Naive thymus-derived CD8-positive, alpha-beta T cell (primary cell): ENCODE data around the gene DGKI. TPM values are rescaled to one million over a fixed set of nuclear protein-coding genes. Genes with fewer than 3 reads are reported as not detected.

Source experiments
- ATAC-seq, 2 donors: fragments of 150-1000 bp; cut with Tn5 transposase in 1 of 2; sonication (Bioruptor Pico), chemical (Tn5 transposase) in 1 of 2; 1 replicate in 1 of 2; 2 replicates in 1 of 2; pipeline ENCODE4 v1.10.0; 2021; ENCODE audit warnings: mild to moderate bottlenecking in 2 of 2, moderate library complexity in 2 of 2
- POLR2A ChIA-PET: fragments of 350-600 bp; sonication (Branson Sonifier 250); formaldehyde crosslinking; loops from one replicate; lab custom pipeline; 2021; ENCODE audit warnings: antibody characterized with exemption; lab: Charles Lee
- DNase-seq, 10 donors: peaks; one replicate each; pipeline versions ENCODE4 v3.0.0 to v3.0.0-alpha.2; 2020 to 2022
- H3K27ac Mint-ChIP-seq, 10 donors: one replicate each; pipeline ENCODE4 v1.8.0; 2020 to 2022; ENCODE audit warnings: mild to moderate bottlenecking in 10 of 10, mixed read lengths in 10 of 10, moderate library complexity in 4 of 10, inconsistent platforms in 1 of 10
- H3K27me3 Mint-ChIP-seq, 5 donors: one replicate each; pipeline ENCODE4 v1.8.0; 2021 to 2022; ENCODE audit warnings: mixed read lengths in 5 of 5
- H3K36me3 Mint-ChIP-seq, 3 donors: one replicate each; pipeline ENCODE4 v1.8.0; 2020 to 2022; ENCODE audit warnings: mixed read lengths in 3 of 3, mild to moderate bottlenecking in 2 of 3, inconsistent platforms in 1 of 3
- H3K4me1 Mint-ChIP-seq, 4 donors: one replicate each; pipeline ENCODE4 v1.8.0; 2021 to 2022; ENCODE audit warnings: mixed read lengths in 4 of 4
- H3K4me3 Mint-ChIP-seq, 10 donors: one replicate each; pipeline ENCODE4 v1.8.0; 2020 to 2022; ENCODE audit warnings: mild to moderate bottlenecking in 10 of 10, mixed read lengths in 10 of 10, moderate library complexity in 6 of 10, inconsistent platforms in 1 of 10
- H3K9me3 Mint-ChIP-seq, 9 donors: one replicate each; pipeline ENCODE4 v1.8.0; 2020 to 2022; ENCODE audit warnings: mixed read lengths in 9 of 9, mild to moderate bottlenecking in 3 of 9, inconsistent platforms in 1 of 9, moderate library complexity in 1 of 9
- polyA plus RNA-seq, 3 donors: library from polyadenylated mRNA; unstranded; fragments of 300-500 nt; fragmentation: Illumina TruSeq; gene quantifications; one replicate each; pipeline ENCODE4 v1.2.3, GENCODE V29; 2021
- total RNA-seq, 8 experiments: library from RNA in 2 of 8; stranded (reverse) in 2 of 8; gene quantifications; one replicate each; pipeline ENCODE4 v1.2.3 and lab custom pipeline; 2021 to 2026

The DGKI gene
- total and polyA plus RNA-seq, 5 experiments from 2014 or later: 0.01 TPM; not detected in 4

GRCh38 chr7:137354961-137355360, 491.8 kb downstream of the DGKI start:
- Mint-ChIP-seq H3K9me3 (peaks cover 0 to 13% (median 6%) of the 10 kb centered on the region in 9 donors), H3K27me3 (no peaks in the 10 kb centered on the region), H3K4me3 (no peak overlapping the region), H3K4me1 (no peaks in the 10 kb centered on the region), H3K27ac (no peak overlapping the region), H3K36me3 (no peaks in the 10 kb centered on the region)
- DNase-seq (no peak), ATAC-seq (no peak)
- POLR2A ChIA-PET: no interaction called here

DNA sequence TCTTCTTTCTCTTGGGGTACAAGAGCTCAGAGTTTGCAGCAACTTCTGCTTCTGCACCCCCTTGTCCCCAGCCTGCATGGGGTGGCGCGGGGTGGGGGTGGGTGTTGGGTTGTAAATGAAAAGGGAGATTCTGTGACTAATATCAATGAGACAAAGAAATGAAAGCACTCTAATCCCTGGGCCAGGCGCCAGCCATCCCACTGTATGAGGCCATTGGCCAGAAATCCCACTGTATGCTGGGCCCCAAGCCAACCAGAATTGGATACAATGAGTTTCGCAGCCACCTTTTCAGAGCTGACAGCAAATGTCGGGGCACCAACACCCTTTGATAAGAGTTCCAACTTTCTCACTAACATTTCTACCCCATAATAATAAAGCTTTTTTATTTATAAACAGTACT, 492.4 kb downstream of the DGKI start:
- Mint-ChIP-seq H3K27me3 (no peaks in the 10 kb centered on the region), H3K4me3 (no peak overlapping the region), H3K27ac (no peak overlapping the region), H3K36me3 (no peaks in the 10 kb centered on the region), H3K4me1 (no peaks in the 10 kb centered on the region), H3K9me3 (peaks cover 0 to 13% (median 6%) of the 10 kb centered on the region in 9 donors)
- no peak for ATAC-seq
- no peak for DNase-seq
- POLR2A ChIA-PET: no interaction called here

DNA sequence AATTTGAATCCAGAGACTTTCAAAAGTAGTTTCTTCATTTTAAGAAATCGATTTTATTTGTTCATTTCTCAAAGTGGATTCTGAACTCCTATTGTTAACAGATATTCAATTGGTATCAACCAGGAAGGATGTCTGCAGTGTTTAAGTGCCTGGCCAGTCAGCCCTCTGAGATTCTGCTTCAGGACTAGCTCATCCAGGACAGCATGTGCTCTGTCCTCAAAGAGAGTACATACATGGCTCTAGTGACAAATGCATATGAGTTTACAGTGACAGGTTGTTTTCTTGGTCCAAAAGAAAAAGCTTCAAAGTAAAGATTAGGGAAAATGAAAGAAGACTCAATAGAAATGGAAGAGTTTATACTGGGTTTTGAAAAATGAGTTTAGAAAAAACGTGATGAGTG, 494.8 kb downstream of the DGKI start:
- no peaks in the 10 kb centered on the region for H3K27me3 Mint-ChIP-seq
- POLR2A ChIA-PET: no interaction called here

GRCh38 chr7:137345799-137346449, 500.9 kb downstream of the DGKI start:
- Mint-ChIP-seq H3K36me3 (no peaks in the 10 kb centered on the region), H3K4me1 (peaks cover 0 to 6% (median under 1%) of the 10 kb centered on the region in 4 donors), H3K27me3 (peaks cover 2 to 25% (median 6%) of the 10 kb centered on the region in 5 donors), H3K4me3 (no peak overlapping the region), H3K9me3 (peaks cover 0 to 4% (median 0%) of the 10 kb centered on the region in 9 donors), H3K27ac (no peak overlapping the region)
- ATAC-seq (no peak), DNase-seq (no peak)
- POLR2A ChIA-PET: no interaction called here

More for the DNA sequence above, 494.8 kb downstream of the DGKI start:
- H3K4me1 Mint-ChIP-seq: no peaks in the 10 kb centered on the region
- no peak overlapping the region for H3K27ac Mint-ChIP-seq
- no peak overlapping the region for H3K4me3 Mint-ChIP-seq
- DNase-seq: no peak
- peaks cover 0 to 9% (median 0%) of the 10 kb centered on the region in 9 donors for H3K9me3 Mint-ChIP-seq
- no peak for ATAC-seq
- no peaks in the 10 kb centered on the region for H3K36me3 Mint-ChIP-seq

- peaks cover 0 to 7% (median 0%) of the 10 kb centered on the region in 9 donors for H3K9me3 Mint-ChIP-seq
- DNase-seq: no peak
Observed at GRCh38 chr7:137343281-137343841, 503.4 kb downstream of the DGKI start, which contains the start of gene PTN. PTN (minus strand) TSS chr7:137343733; CDS start chr7:137254973, 88,760 bp downstream.

GRCh38 chr7:137342828-137343261, 503.9 kb downstream of the DGKI start:
- ATAC-seq: no peak

More at GRCh38 chr7:137343281-137343841, 503.4 kb downstream of the DGKI start, which contains the start of gene PTN:
- POLR2A ChIA-PET: no interaction called here
- Mint-ChIP-seq H3K36me3 (no peaks in the 10 kb centered on the region), H3K27me3 (peaks cover 2 to 25% (median 6%) of the 10 kb centered on the region in 5 donors), H3K4me1 (peaks cover 0 to 6% (median under 1%) of the 10 kb centered on the region in 4 donors), H3K27ac (no peak within 1 kb of the TSS), H3K4me3 (no peak within 1 kb of the TSS)
- ATAC-seq: no peak

GRCh38 chr7:137342265-137342664, 504.5 kb downstream of the DGKI start:
- ATAC-seq (no peak), DNase-seq (no peak)
- POLR2A ChIA-PET: no interaction called here
- Mint-ChIP-seq H3K36me3 (no peaks in the 10 kb centered on the region), H3K9me3 (peaks cover 0 to 7% (median 4%) of the 10 kb centered on the region in 9 donors), H3K27ac (no peak overlapping the region), H3K4me1 (peaks cover 0 to 6% (median under 1%) of the 10 kb centered on the region in 4 donors), H3K4me3 (no peak overlapping the region), H3K27me3 (peaks cover 2 to 33% (median 9%) of the 10 kb centered on the region in 5 donors)

More at GRCh38 chr7:137342828-137343261, 503.9 kb downstream of the DGKI start:
- Mint-ChIP-seq H3K36me3 (no peaks in the 10 kb centered on the region), H3K9me3 (peaks cover 0 to 7% (median 0%) of the 10 kb centered on the region in 9 donors), H3K27ac (no peak overlapping the region), H3K4me3 (no peak overlapping the region), H3K27me3 (peaks cover 2 to 27% (median 6%) of the 10 kb centered on the region in 5 donors), H3K4me1 (peaks cover 0 to 6% (median under 1%) of the 10 kb centered on the region in 4 donors)
- DNase-seq: no peak
- POLR2A ChIA-PET: no interaction called here

- Mint-ChIP-seq H3K9me3 (peaks cover 0 to 13% (median 7%) of the 10 kb centered on the region in 9 donors), H3K4me3 (no peak overlapping the region), H3K4me1 (peaks cover 0 to 1% (median 0%) of the 10 kb centered on the region in 4 donors), H3K36me3 (no peaks in the 10 kb centered on the region), H3K27me3 (peaks cover 0 to 11% (median 4%) of the 10 kb centered on the region in 5 donors), H3K27ac (no peak overlapping the region)
- POLR2A ChIA-PET: no interaction called here
- ATAC-seq (no peak), DNase-seq (no peak)
Observed at GRCh38 chr7:137337902-137338301, 508.9 kb downstream of the DGKI start.

GRCh38 chr7:137335814-137336213, 511.0 kb downstream of the DGKI start:
- ATAC-seq: no peak
- H3K27ac Mint-ChIP-seq: no peak overlapping the region
- H3K27me3 Mint-ChIP-seq: peaks cover 0 to 11% (median 4%) of the 10 kb centered on the region in 5 donors
- no peak overlapping the region for H3K4me3 Mint-ChIP-seq
- POLR2A ChIA-PET: no interaction called here
- H3K9me3 Mint-ChIP-seq: peaks cover 0 to 13% (median 7%) of the 10 kb centered on the region in 9 donors
- no peak for DNase-seq
- no peaks in the 10 kb centered on the region for H3K4me1 Mint-ChIP-seq
- H3K36me3 Mint-ChIP-seq: no peaks in the 10 kb centered on the region

- DNase-seq: no peak
- H3K27me3 Mint-ChIP-seq: no peaks in the 10 kb centered on the region
- no peak overlapping the region for H3K4me3 Mint-ChIP-seq
- no peak for ATAC-seq
- H3K4me1 Mint-ChIP-seq: no peaks in the 10 kb centered on the region
- H3K9me3 Mint-ChIP-seq: peaks cover 0 to 13% (median 7%) of the 10 kb centered on the region in 9 donors
- no peak overlapping the region for H3K27ac Mint-ChIP-seq
- POLR2A ChIA-PET: no interaction called here
- H3K36me3 Mint-ChIP-seq: no peaks in the 10 kb centered on the region
Observed at GRCh38 chr7:137331378-137331777, 515.4 kb downstream of the DGKI start.

Other genes starting within 250 kb of the DGKI start
- 10 to 100 TPM in 1 of 2 experiments, 1 to 10 TPM in 1; 9.1 to 12.8 TPM for gene CREB3L2, start 155.1 kb upstream of the DGKI start, total RNA-seq
- gene CREB3L2, start 155.1 kb upstream of the DGKI start, polyA plus RNA-seq: 1 to 10 TPM; 5.2 to 9.0 (median 5.5) TPM
- not detected for gene AKR1D1, start 229.5 kb upstream of the DGKI start, total RNA-seq
- not detected for gene AKR1D1, start 229.5 kb upstream of the DGKI start, polyA plus RNA-seq